ENCODE measurements around the gene GBE1.
A peak's percentile ranks its signal among the peaks of the same experiment; 100 is the strongest.

Gene GBE1

DNA sequence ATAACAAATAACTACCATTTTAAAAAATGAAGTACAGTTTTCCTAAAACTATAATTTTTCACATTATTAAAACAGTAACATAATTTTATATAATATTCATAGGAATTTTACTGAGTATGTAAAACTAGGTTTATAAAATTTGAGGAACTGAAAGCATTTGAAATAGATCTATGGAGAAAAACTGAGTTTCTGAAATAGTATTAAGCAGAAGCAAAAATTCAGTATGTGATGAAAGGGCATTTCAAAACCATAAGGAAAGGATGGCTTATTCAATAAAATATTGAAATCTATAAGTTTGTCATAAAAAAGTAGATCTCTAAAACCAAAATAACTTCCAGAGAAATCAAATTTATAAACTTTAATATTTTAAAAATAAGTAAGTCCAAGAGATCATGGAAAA is 53.4 kb downstream of the GBE1 start:
- peaks cover 43% of the 10 kb centered on the region for H3K79me2 ChIP-seq (ENCODE audit: control insufficient read depth, insufficient read depth, low read length, unreplicated experiment)
- no peaks in the 10 kb centered on the region for H3K27me3 ChIP-seq (ENCODE audit: insufficient read depth, low read length)
- no peak overlapping the region for H2AFZ ChIP-seq (ENCODE audit: low read length, unreplicated experiment)
- H3K27ac ChIP-seq (ENCODE audit: low read depth, low read length): no peak overlapping the region
- peaks cover 10% of the 10 kb centered on the region for H3K4me1 ChIP-seq (ENCODE audit: control insufficient read depth, insufficient read depth, low read length, unreplicated experiment)
- H3K36me3 ChIP-seq (ENCODE audit: insufficient read depth, low read length): peaks cover 9% of the 10 kb centered on the region
- no peak overlapping the region for H3K4me3 ChIP-seq (ENCODE audit: low read depth, low read length)

DNA sequence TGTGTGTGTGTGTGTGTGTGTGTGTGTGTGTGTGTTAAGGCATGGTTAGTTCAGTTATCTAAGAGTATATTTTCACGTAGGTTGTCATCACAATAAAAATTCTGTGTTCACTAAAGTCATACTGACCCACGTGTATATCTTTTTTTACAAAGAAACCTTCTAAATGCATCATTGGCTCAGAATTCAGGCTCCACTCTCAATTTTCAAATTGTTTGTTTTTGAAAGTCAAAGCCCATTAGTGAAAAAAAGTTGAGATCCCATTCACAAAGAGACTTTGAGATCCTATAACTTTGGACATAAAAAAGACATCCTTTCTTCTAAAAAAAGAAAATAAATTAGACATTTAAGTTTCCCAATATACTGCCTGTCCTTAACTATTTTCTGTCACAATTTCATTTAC is 59.3 kb downstream of the GBE1 start:
- no peak overlapping the region for H3K4me3 ChIP-seq (ENCODE audit: low read depth, low read length)
- H3K27ac ChIP-seq (ENCODE audit: low read depth, low read length): no peak overlapping the region
- no peaks in the 10 kb centered on the region for H3K4me1 ChIP-seq (ENCODE audit: control insufficient read depth, insufficient read depth, low read length, unreplicated experiment)
- no peak overlapping the region for H2AFZ ChIP-seq (ENCODE audit: low read length, unreplicated experiment)
- H3K79me2 ChIP-seq (ENCODE audit: control insufficient read depth, insufficient read depth, low read length, unreplicated experiment): peaks cover 12% of the 10 kb centered on the region
- H3K27me3 ChIP-seq (ENCODE audit: insufficient read depth, low read length): no peaks in the 10 kb centered on the region
- peaks cover 22% of the 10 kb centered on the region for H3K36me3 ChIP-seq (ENCODE audit: insufficient read depth, low read length)

DNA sequence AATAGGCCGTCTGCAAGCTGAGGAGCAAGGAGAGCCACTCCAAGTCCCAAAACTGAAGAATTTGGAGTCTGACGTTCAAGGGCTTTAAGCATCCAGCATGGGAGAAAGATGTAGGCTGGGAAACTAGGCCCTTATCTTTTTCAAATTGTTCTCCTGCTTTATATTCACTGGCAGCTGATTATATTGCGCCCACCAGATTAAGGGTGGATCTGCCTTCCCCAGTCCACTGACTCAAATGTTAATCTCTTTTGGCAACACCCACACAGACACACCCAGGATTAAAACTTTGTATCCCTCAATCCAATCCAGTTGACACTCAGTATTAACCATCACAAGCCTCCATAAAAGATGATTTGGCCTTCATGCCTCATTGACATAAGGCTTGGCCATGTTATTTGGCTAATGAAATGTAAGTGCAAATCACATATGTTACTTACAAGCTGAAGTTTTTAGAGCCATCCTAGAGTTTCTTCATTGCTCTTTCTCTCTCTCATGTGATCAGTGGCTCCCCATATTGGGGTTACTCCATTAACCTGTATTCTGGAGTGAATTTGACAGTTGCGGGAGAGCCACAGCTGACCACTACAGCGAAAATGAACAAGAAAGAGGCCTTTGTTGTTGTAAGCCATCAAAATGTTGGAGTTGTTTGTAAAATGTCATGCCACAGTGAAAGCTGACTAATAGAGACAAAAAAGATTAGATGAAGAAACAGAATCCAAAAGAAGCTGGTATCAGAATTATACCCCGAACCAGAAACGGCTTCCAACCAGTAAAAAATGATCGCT is 61.7 kb downstream of the GBE1 start:
- no peak overlapping the region for H3K4me3 ChIP-seq (ENCODE audit: low read depth, low read length)
- H3K4me1 ChIP-seq (ENCODE audit: control insufficient read depth, insufficient read depth, low read length, unreplicated experiment): peaks cover 5% of the 10 kb centered on the region
- H3K79me2 ChIP-seq (ENCODE audit: control insufficient read depth, insufficient read depth, low read length, unreplicated experiment): peaks cover 18% of the 10 kb centered on the region
- H3K27ac ChIP-seq (ENCODE audit: low read depth, low read length): no peak overlapping the region
- no peak overlapping the region for H2AFZ ChIP-seq (ENCODE audit: low read length, unreplicated experiment)
- no peaks in the 10 kb centered on the region for H3K27me3 ChIP-seq (ENCODE audit: insufficient read depth, low read length)
- peaks cover 31% of the 10 kb centered on the region for H3K36me3 ChIP-seq (ENCODE audit: insufficient read depth, low read length)

DNA sequence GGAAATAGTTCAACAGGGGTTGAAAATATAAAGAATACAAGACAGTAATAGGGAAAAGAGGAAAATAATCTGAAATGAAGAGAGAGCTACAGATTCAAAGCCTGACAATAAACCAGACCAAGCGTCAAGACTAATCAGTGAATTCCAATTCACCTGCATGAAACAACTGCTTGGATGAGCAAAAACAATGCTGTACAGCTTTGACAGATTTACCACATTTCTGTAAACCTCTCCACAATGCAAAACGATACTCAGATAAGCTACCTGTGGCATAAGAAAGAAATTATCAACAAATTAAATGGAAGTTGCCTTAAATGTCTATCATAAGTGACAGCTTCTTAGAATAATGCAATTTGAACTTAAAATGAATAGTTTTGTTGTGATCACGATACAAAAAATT is 65.4 kb downstream of the GBE1 start:
- H3K27ac ChIP-seq (ENCODE audit: low read depth, low read length): no peak overlapping the region
- peaks cover 29% of the 10 kb centered on the region for H3K79me2 ChIP-seq (ENCODE audit: control insufficient read depth, insufficient read depth, low read length, unreplicated experiment)
- peaks cover 35% of the 10 kb centered on the region for H3K36me3 ChIP-seq (ENCODE audit: insufficient read depth, low read length)
- H3K4me3 ChIP-seq (ENCODE audit: low read depth, low read length): no peak overlapping the region
- peaks cover 21% of the 10 kb centered on the region for H3K4me1 ChIP-seq (ENCODE audit: control insufficient read depth, insufficient read depth, low read length, unreplicated experiment)
- H3K27me3 ChIP-seq (ENCODE audit: insufficient read depth, low read length): no peaks in the 10 kb centered on the region
- no peak overlapping the region for H2AFZ ChIP-seq (ENCODE audit: low read length, unreplicated experiment)

DNA sequence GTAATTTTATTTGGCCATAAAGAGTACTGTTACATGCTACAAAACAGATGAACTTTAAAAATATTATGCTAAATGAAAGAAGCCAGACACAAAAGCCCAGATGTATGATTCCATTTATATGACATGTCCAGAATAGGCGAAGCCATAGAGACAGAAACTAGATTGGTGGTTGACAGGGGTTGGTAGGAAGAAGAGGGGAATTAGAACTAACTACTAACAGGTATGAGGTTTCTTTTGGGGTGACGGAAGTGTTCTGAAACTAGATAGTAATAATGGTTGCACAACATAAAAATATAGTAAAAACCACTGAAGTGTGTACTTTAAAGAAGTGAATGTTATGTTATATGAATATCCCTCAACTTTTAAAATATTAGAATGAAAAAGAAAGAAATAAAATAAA is 66.1 kb downstream of the GBE1 start:
- H2AFZ ChIP-seq (ENCODE audit: low read length, unreplicated experiment): no peak overlapping the region
- H3K27ac ChIP-seq (ENCODE audit: low read depth, low read length): no peak overlapping the region
- peaks cover 34% of the 10 kb centered on the region for H3K79me2 ChIP-seq (ENCODE audit: control insufficient read depth, insufficient read depth, low read length, unreplicated experiment)
- H3K4me3 ChIP-seq (ENCODE audit: low read depth, low read length): no peak overlapping the region
- H3K27me3 ChIP-seq (ENCODE audit: insufficient read depth, low read length): no peaks in the 10 kb centered on the region
- peaks cover 21% of the 10 kb centered on the region for H3K4me1 ChIP-seq (ENCODE audit: control insufficient read depth, insufficient read depth, low read length, unreplicated experiment)
- peaks cover 41% of the 10 kb centered on the region for H3K36me3 ChIP-seq (ENCODE audit: insufficient read depth, low read length)

DNA sequence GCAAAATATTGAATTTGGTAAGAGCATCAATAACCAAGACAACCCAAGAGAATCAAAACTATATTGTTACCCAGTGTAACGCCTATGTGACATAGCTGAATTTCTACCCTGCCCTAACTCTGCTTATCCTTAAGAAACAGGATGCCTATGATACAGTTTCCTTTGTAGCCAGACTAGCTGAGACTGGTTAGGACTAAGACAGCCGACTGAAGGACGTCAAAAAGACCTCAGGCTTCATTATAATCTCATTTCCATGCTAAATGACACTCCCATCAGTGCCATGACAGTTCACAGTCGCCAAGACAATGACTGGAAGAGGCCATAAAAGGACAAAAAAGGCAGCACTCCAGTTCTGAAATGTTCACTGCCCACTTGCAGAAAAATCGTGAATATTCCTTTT is 66.8 kb downstream of the GBE1 start:
- Histone ChIP-seq H3K4me3 (ENCODE audit: low read depth, low read length) (no peak overlapping the region), H3K79me2 (ENCODE audit: control insufficient read depth, insufficient read depth, low read length, unreplicated experiment) (peaks cover 34% of the 10 kb centered on the region), H3K4me1 (ENCODE audit: control insufficient read depth, insufficient read depth, low read length, unreplicated experiment) (peaks cover 21% of the 10 kb centered on the region), H3K27ac (ENCODE audit: low read depth, low read length) (no peak overlapping the region), H2AFZ (ENCODE audit: low read length, unreplicated experiment) (no peak overlapping the region), H3K27me3 (ENCODE audit: insufficient read depth, low read length) (no peaks in the 10 kb centered on the region), H3K36me3 (ENCODE audit: insufficient read depth, low read length) (peaks cover 41% of the 10 kb centered on the region)

DNA sequence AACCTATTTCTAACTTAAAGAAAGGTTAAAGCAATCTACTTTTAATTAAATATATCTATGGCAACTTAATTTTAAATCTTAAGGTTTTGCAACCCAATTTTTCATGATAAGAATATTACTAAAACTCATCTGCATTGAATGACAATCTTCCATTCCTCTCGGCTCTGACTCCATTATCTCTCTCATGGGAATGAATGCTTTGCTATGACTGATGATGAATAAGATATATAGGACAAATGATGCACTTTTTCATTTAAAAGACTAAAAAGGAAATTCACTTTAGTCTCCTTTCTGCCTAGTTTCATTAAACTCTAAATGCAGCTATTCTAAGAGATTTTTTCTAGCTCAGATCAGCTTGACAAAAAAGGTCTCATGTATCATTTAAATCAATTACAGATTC is 68.7 kb downstream of the GBE1 start:
- Histone ChIP-seq H3K4me3 (ENCODE audit: low read depth, low read length) (no peak overlapping the region), H3K36me3 (ENCODE audit: insufficient read depth, low read length) (peaks cover 34% of the 10 kb centered on the region), H3K79me2 (ENCODE audit: control insufficient read depth, insufficient read depth, low read length, unreplicated experiment) (peaks cover 34% of the 10 kb centered on the region), H3K27ac (ENCODE audit: low read depth, low read length) (peak overlapping the region; percentile 29), H3K4me1 (ENCODE audit: control insufficient read depth, insufficient read depth, low read length, unreplicated experiment) (peaks cover 21% of the 10 kb centered on the region), H2AFZ (ENCODE audit: low read length, unreplicated experiment) (no peak overlapping the region), H3K27me3 (ENCODE audit: insufficient read depth, low read length) (no peaks in the 10 kb centered on the region)

DNA sequence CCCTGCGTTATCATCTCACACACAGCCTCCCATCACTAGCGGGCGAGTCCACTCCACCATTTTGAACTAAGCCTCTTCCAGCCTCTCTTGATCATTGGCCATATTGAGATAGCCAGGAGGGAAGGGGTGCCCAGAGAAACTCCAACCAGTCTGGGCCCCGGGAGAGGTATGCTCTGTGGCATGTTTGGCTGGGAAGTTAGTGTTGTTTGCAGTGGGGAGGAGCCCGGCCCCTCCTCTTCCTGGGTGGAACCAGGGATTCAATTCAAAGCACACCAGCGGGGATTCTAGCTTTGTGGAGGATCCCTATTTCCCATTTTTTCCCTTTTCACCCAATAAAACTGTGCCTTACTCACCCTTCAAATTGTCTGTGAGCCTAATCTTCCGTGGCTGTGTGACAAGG is 71.8 kb downstream of the GBE1 start:
- H2AFZ ChIP-seq (ENCODE audit: low read length, unreplicated experiment): no peak overlapping the region
- no peak overlapping the region for H3K27ac ChIP-seq (ENCODE audit: low read depth, low read length)
- no peak overlapping the region for H3K4me3 ChIP-seq (ENCODE audit: low read depth, low read length)
- peaks cover 22% of the 10 kb centered on the region for H3K4me1 ChIP-seq (ENCODE audit: control insufficient read depth, insufficient read depth, low read length, unreplicated experiment)
- H3K27me3 ChIP-seq (ENCODE audit: insufficient read depth, low read length): no peaks in the 10 kb centered on the region
- H3K36me3 ChIP-seq (ENCODE audit: insufficient read depth, low read length): peaks cover 27% of the 10 kb centered on the region
- peaks cover 16% of the 10 kb centered on the region for H3K79me2 ChIP-seq (ENCODE audit: control insufficient read depth, insufficient read depth, low read length, unreplicated experiment)

DNA sequence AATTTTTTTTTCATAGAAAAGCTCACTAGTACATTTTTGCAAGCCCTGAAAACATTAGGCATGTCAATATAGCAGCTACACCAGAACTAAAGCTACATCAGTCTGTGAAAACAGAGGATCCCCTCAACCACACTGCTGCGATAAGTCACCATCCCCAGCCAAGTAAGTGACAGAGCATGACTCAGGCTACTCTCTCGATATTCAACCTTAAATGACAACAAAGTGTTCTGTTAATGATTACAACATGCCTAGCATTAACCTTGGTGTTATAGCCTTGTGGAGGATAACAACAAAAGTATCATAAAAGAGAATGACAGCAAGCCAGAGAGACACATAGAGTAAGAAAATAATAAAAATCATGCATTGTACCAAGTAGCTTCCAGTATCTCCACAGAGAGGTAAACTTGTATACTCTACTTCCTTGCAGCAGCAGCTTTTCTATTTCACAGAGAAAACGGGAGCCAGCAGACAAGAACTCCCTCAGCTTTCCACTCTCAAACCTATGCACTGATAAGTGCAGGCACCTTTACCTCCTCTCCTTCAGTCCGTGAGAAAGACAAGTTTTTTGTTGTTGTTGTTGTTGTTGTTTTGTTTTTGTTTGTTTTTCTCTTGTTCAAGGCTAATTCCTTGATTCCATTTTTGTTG is 76.6 kb downstream of the GBE1 start:
- Histone ChIP-seq H3K27ac (ENCODE audit: low read depth, low read length) (no peak overlapping the region), H3K27me3 (ENCODE audit: insufficient read depth, low read length) (no peaks in the 10 kb centered on the region), H2AFZ (ENCODE audit: low read length, unreplicated experiment) (no peak overlapping the region), H3K4me3 (ENCODE audit: low read depth, low read length) (no peak overlapping the region), H3K36me3 (ENCODE audit: insufficient read depth, low read length) (peaks cover 34% of the 10 kb centered on the region), H3K79me2 (ENCODE audit: control insufficient read depth, insufficient read depth, low read length, unreplicated experiment) (peaks cover 21% of the 10 kb centered on the region), H3K4me1 (ENCODE audit: control insufficient read depth, insufficient read depth, low read length, unreplicated experiment) (peaks cover 7% of the 10 kb centered on the region)

DNA sequence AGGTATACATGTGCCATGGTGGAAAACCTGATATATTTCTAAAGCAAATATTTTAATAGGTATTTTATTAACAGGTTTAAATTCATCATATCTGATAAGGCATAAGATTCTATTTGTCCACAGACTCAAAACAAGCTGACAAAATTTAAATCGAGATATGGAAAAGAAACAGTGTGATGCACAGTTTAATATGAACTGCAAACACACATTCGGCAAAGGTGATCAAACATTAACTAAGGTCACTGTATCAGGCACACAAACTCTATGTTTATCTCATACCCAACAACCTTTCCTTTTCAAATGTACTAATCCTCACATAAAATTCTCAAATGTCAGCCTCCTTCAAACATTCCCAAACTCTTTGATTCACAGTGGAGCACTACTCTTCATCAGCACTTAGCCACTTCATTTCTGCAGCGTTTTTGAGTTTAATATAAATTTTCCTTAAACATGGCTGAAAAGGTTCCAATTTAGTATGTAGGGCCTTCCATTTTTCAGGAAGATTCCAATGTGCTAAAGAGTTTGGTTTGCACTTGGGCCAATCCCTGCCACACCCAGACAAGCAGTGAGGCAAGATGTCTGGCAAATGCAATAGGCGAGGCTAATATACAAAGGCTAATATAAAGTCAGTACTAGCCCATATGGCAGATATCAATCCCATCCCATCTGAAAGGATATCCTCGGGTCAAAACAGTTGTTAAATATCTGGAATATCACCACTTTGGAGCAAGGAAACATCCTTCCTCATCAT is 84.6 kb downstream of the GBE1 start:
- no peak overlapping the region for H2AFZ ChIP-seq (ENCODE audit: low read length, unreplicated experiment)
- H3K4me3 ChIP-seq (ENCODE audit: low read depth, low read length): no peak overlapping the region
- H3K79me2 ChIP-seq (ENCODE audit: control insufficient read depth, insufficient read depth, low read length, unreplicated experiment): peaks cover 33% of the 10 kb centered on the region
- H3K27me3 ChIP-seq (ENCODE audit: insufficient read depth, low read length): no peaks in the 10 kb centered on the region
- H3K27ac ChIP-seq (ENCODE audit: low read depth, low read length): no peak overlapping the region
- no peaks in the 10 kb centered on the region for H3K4me1 ChIP-seq (ENCODE audit: control insufficient read depth, insufficient read depth, low read length, unreplicated experiment)
- peaks cover 14% of the 10 kb centered on the region for H3K36me3 ChIP-seq (ENCODE audit: insufficient read depth, low read length)
